ENCODE results near the gene GAS6. TPM values are rescaled to one million over a fixed set of nuclear protein-coding genes. Genes with fewer than 3 reads are reported as not detected.
"Not testable (repeated sequence)": the region's sequence is repeated elsewhere in the genome, so short reads cannot be mapped to it uniquely, and the experiment has no call there.

GAS6 gene
- total RNA-seq, result 1 to 10 TPM; 1.7 to 3.2 TPM

DNA sequence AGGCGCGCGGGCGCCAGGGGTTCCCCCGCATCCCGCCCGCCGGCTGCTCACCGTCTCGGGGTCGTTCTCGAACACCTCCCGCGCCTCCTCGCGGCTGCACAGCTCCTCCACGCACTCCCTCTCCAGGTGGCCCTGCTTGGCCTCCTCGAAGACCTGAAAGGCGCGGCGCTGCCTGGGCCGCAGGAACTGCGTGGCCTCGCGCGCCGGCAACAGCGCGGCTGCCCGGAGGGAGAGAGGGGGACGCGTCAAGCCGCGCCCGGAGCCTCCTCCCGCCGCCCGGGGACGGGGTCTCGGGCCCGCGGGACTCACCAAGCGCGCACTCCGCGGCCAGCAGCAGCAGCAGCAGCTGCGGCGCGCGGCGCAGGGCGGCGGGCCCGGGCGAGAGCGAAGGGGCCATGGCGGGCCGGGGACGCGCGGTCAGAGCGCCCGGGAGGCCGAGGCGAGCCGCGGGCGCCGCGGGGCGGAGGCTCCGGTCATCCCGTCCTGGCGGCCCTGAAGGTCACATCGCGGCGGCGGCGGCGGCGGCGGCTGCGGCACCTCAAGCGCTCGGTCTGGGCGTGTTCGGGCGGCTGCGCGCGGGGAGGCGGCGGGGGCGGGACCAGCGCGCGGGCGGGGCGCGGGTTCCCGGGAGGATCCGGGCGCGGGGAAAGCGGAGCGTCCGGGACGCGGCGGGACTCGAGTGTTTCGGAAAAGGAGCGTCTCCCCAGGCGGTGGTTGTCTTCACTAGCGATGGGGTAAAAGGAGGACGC is at the start of gene GAS6:
TSS of gene GAS6 (minus strand) at position 553 of the 749 bp plus-strand sequence. CDS start at position 397, 156 bp downstream.
- DNase-seq, result peak; percentile 31
- CTCF ChIA-PET, result interaction anchor here (1.2 kb wide), 1 partner anchor 16 kb away, joined by 5 read pairs; no protein-coding TSS in a partner anchor
- Mint-ChIP-seq H3K4me3 (peak within 1 kb of the TSS; percentile 67), H3K27me3 (ENCODE audit: low read depth) (peaks cover 46% of the 10 kb centered on the region), H3K4me1 (ENCODE audit: low read depth) (peaks cover 7% of the 10 kb centered on the region), H3K36me3 (ENCODE audit: low read depth) (no peaks in the 10 kb centered on the region), H3K9me3 (peaks cover 4% of the 10 kb centered on the region), H3K27ac (no peak within 1 kb of the TSS)
- intact Hi-C loops (cut with micrococcal nuclease), result loop anchor here (1.0 kb wide), 1 partner anchor 46 kb away; no protein-coding TSS in a partner anchor

DNA sequence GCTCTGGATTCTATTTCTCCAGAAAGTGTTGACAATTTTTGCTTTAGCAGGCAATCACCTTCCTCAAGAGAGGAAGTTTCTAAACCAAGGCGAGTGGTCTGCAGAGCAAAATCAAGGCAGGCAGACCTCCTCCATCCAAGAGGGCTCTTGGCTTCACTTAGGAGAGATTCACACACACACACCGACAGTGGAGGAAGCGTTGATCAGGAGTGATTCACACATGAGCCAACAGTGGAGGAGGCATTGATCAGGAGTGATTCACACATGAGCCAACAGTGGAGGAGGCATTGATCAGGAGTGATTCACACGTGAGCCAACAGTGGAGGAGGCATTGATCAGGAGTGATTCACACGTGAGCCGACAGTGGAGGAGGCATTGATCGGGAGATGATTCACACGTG is 49.5 kb upstream of the GAS6 start:
- H3K27me3 Mint-ChIP-seq (ENCODE audit: low read depth), result peaks cover 26% of the 10 kb centered on the region
- CTCF ChIA-PET; H3K27ac Mint-ChIP-seq; H3K36me3 Mint-ChIP-seq (ENCODE audit: low read depth); H3K4me3 Mint-ChIP-seq; intact Hi-C loops (cut with micrococcal nuclease); H3K9me3 Mint-ChIP-seq; DNase-seq; H3K4me1 Mint-ChIP-seq (ENCODE audit: low read depth): not testable (repeated sequence)

- H3K27me3 Mint-ChIP-seq (ENCODE audit: low read depth), result peaks cover 32% of the 10 kb centered on the region
- no peak overlapping the region for H3K4me3 Mint-ChIP-seq
These were observed 48.7 kb upstream of the GAS6 start for GRCh38 chr13:113912596-113912995.

DNA sequence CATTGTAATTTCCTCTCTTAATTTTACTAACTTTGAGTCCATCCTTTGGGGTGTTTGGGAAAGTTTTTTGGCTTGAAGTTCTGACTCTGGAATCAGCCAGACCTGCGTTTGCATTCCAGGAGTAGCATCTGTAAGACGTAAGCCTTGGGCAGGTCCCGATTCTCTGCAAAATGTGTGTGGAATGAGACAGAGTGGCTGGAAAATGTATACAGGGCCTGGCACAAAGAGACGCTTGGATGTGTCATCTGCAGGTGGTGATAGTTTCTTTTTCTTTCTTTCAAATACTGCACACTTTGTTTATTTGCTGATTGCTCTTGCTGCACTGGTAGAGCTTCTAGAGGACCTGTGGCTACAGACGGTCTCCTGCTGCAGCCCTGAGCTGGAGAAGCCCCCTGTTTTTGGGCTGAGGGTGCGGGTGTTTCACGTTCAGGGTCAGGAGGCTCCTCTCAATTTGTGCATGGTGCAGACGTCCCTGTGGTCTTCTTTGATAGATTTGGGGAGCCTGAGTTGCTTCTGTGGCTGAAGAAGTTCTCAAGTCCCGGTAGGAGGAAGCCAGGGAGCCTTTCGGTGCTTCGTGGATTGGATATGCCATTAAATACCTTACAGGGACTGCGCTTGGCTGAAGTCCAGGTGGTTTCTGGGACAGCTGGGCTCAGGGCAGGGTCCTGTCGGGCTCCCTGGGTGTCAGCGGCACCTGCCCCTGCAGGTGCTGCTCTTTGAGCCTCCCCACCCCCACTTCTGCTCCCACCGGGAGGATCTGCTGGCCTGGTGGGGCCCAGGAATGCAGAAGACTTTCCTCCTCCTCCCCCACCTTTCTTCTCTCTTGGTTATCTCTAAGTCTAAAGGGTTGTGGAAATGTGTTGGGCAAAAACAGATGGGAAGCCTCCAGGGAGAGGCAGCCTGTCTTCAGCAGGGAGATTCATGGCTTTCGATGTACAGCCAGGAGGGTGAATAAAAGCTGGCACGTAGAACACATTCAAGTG is 44.0 kb upstream of the GAS6 start:
- intact Hi-C loops (cut with micrococcal nuclease), result no loop called here
- DNase-seq, result no peak
- Mint-ChIP-seq H3K4me1 (ENCODE audit: low read depth) (peaks cover 9% of the 10 kb centered on the region), H3K27me3 (ENCODE audit: low read depth) (peaks cover 16% of the 10 kb centered on the region), H3K27ac (no peak overlapping the region), H3K36me3 (ENCODE audit: low read depth) (no peaks in the 10 kb centered on the region), H3K4me3 (no peak overlapping the region), H3K9me3 (peaks cover 4% of the 10 kb centered on the region)
- CTCF ChIA-PET, result no interaction called here

More at GRCh38 chr13:113912596-113912995, 48.7 kb upstream of the GAS6 start:
- CTCF ChIA-PET, result no interaction called here
- Mint-ChIP-seq H3K27ac (no peak overlapping the region), H3K4me1 (ENCODE audit: low read depth) (peaks cover 9% of the 10 kb centered on the region), H3K9me3 (peaks cover 4% of the 10 kb centered on the region), H3K36me3 (ENCODE audit: low read depth) (no peaks in the 10 kb centered on the region)
- DNase-seq, result no peak
- intact Hi-C loops (cut with micrococcal nuclease), result no loop called here

DNA sequence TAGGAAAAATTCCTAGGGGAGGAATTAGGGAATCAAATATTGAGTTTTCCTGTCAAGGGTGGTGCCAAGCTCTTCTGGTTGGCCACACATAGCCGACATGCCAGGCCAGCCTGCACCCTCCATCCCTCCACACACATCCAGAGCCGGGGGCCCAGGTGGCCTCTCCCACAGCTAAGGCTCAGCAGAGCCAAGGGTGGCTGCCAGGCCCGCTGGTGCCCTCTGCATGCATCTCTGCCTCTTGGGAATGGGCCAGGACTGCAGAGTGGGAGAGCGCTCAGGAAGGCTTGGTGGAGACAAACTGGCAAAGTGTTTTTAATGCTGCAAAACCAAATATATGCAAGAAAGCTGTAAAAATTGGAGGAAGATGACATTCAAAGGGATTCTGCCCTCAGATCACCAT is 42.7 kb upstream of the GAS6 start:
- Mint-ChIP-seq H3K27ac (no peak overlapping the region), H3K36me3 (ENCODE audit: low read depth) (no peaks in the 10 kb centered on the region), H3K9me3 (no peaks in the 10 kb centered on the region), H3K27me3 (ENCODE audit: low read depth) (peaks cover 11% of the 10 kb centered on the region), H3K4me1 (ENCODE audit: low read depth) (peaks cover 9% of the 10 kb centered on the region), H3K4me3 (no peak overlapping the region)
- DNase-seq, result no peak
- CTCF ChIA-PET, result no interaction called here
- intact Hi-C loops (cut with micrococcal nuclease), result no loop called here

- CTCF ChIA-PET, result no interaction called here
- DNase-seq, result no peak
- Mint-ChIP-seq H3K27me3 (ENCODE audit: low read depth) (peaks cover 12% of the 10 kb centered on the region), H3K4me1 (ENCODE audit: low read depth) (peaks cover 9% of the 10 kb centered on the region), H3K9me3 (no peaks in the 10 kb centered on the region), H3K36me3 (ENCODE audit: low read depth) (no peaks in the 10 kb centered on the region), H3K4me3 (no peak overlapping the region), H3K27ac (no peak overlapping the region)
- intact Hi-C loops (cut with micrococcal nuclease), result loop anchor here (2.0 kb wide), 1 partner anchor 89 kb away; no protein-coding TSS in a partner anchor
These were observed 42.1 kb upstream of the GAS6 start for GRCh38 chr13:113905942-113906341.

GRCh38 chr13:113905018-113905417 is 41.1 kb upstream of the GAS6 start:
- CTCF ChIA-PET, result no interaction called here
- DNase-seq, result no peak
- Mint-ChIP-seq H3K27me3 (ENCODE audit: low read depth) (peaks cover 15% of the 10 kb centered on the region), H3K9me3 (no peaks in the 10 kb centered on the region), H3K4me3 (no peak overlapping the region), H3K36me3 (ENCODE audit: low read depth) (no peaks in the 10 kb centered on the region), H3K27ac (no peak overlapping the region), H3K4me1 (ENCODE audit: low read depth) (peaks cover 9% of the 10 kb centered on the region)
- intact Hi-C loops (cut with micrococcal nuclease), result loop anchor here (2.0 kb wide), 1 partner anchor 88 kb away; no protein-coding TSS in a partner anchor

GRCh38 chr13:113904411-113904810 is 40.5 kb upstream of the GAS6 start:
- no peak overlapping the region for H3K4me3 Mint-ChIP-seq
- DNase-seq, result peak; percentile 54
- CTCF ChIA-PET, result no interaction called here
- peaks cover 15% of the 10 kb centered on the region for H3K27me3 Mint-ChIP-seq (ENCODE audit: low read depth)
- intact Hi-C loops (cut with micrococcal nuclease), result loop anchor here (2.0 kb wide), 1 partner anchor 88 kb away; no protein-coding TSS in a partner anchor
- H3K9me3 Mint-ChIP-seq, result no peaks in the 10 kb centered on the region
- peaks cover 9% of the 10 kb centered on the region for H3K4me1 Mint-ChIP-seq (ENCODE audit: low read depth)
- no peaks in the 10 kb centered on the region for H3K36me3 Mint-ChIP-seq (ENCODE audit: low read depth)
- no peak overlapping the region for H3K27ac Mint-ChIP-seq

GRCh38 chr13:113903912-113904311 is 40.0 kb upstream of the GAS6 start:
- no peak for DNase-seq
- CTCF ChIA-PET, result interaction anchor here (1.0 kb wide), 1 partner anchor 25 kb away, joined by 3 read pairs; no protein-coding TSS in a partner anchor
- Mint-ChIP-seq H3K36me3 (ENCODE audit: low read depth) (no peaks in the 10 kb centered on the region), H3K4me1 (ENCODE audit: low read depth) (peaks cover 5% of the 10 kb centered on the region), H3K4me3 (no peak overlapping the region), H3K27me3 (ENCODE audit: low read depth) (peaks cover 11% of the 10 kb centered on the region), H3K9me3 (no peaks in the 10 kb centered on the region), H3K27ac (no peak overlapping the region)
- intact Hi-C loops (cut with micrococcal nuclease), result loop anchor here (2.0 kb wide), 1 partner anchor 87 kb away; no protein-coding TSS in a partner anchor

DNA sequence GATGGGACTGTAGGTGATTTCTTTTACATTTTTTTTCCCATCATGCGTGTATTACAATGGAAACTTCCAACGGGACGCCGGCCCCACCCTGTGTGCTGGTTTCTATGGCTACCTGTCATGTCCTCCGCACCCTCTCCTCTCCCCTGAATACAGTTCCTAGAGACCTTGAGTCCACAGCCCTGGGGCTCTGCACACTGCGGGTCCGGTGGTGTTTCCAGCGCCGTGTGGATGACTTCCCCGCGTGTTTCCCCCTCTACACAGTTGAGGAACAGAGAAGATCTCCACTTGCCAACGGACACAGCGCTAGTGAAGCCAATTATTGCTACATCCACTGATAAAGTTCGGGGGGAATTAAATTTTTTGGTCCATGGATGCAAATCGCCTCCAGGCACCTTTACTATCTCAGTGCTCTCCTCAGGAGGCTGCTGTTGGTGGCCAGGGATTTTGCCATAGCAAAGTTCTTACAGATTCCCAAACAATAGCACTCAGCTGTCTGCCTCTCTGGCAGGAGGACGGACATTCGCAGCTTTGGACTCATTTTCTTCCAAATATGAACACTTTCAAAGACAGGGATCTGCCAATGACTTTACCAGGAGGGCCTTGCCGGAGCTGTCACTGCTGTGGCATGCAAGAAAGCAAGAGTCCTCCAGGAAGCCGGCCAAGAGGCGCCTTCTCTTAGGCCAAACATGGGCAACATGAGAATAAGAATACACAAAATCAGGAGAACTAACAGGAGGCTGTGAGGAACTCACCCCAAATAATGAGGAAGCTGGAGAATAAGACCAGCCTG is 39.3 kb upstream of the GAS6 start:
- Mint-ChIP-seq H3K4me1 (ENCODE audit: low read depth) (peaks cover 3% of the 10 kb centered on the region), H3K9me3 (no peaks in the 10 kb centered on the region), H3K36me3 (ENCODE audit: low read depth) (no peaks in the 10 kb centered on the region), H3K4me3 (no peak overlapping the region), H3K27ac (no peak overlapping the region), H3K27me3 (ENCODE audit: low read depth) (peaks cover 9% of the 10 kb centered on the region)
- intact Hi-C loops (cut with micrococcal nuclease), result no loop called here
- no peak for DNase-seq
- CTCF ChIA-PET, result interaction anchor here (1.0 kb wide), 1 partner anchor 24 kb away, joined by 3 read pairs; no protein-coding TSS in a partner anchor

- H3K4me3 Mint-ChIP-seq, result no peak overlapping the region
- CTCF ChIA-PET, result no interaction called here
- no peaks in the 10 kb centered on the region for H3K4me1 Mint-ChIP-seq (ENCODE audit: low read depth)
- no peak overlapping the region for H3K27ac Mint-ChIP-seq
- intact Hi-C loops (cut with micrococcal nuclease), result no loop called here
- H3K36me3 Mint-ChIP-seq (ENCODE audit: low read depth), result no peaks in the 10 kb centered on the region
- H3K27me3 Mint-ChIP-seq (ENCODE audit: low read depth), result peaks cover 4% of the 10 kb centered on the region
- no peak for DNase-seq
- no peaks in the 10 kb centered on the region for H3K9me3 Mint-ChIP-seq
These were observed 38.6 kb upstream of the GAS6 start for GRCh38 chr13:113902481-113902880.

DNA sequence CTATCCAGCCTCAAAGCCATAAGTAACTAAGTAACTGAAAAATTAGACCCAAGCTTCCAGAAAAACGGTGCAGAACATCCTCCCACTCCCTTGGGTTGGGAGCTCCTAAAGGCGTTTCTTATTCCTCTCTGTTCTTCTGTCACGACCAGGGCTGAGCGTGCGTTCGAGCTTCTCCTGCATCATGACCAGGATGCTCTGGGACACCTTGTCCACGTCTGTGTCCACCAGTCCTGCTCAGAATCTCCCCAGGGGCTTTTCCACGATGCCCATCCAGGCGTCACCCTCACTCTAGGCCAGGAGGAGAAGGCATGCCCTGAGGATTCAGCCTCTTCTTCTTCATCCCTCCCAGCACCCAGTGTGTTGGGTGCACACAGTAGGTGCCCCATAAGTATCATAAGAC is 37.8 kb upstream of the GAS6 start:
- Mint-ChIP-seq H3K4me1 (ENCODE audit: low read depth) (no peaks in the 10 kb centered on the region), H3K36me3 (ENCODE audit: low read depth) (no peaks in the 10 kb centered on the region), H3K9me3 (no peaks in the 10 kb centered on the region), H3K4me3 (no peak overlapping the region), H3K27ac (no peak overlapping the region), H3K27me3 (ENCODE audit: low read depth) (peaks cover 4% of the 10 kb centered on the region)
- CTCF ChIA-PET, result no interaction called here
- intact Hi-C loops (cut with micrococcal nuclease), result no loop called here
- no peak for DNase-seq

Data from activated naive CD4-positive, alpha-beta T cell treated with anti-CD3 and anti-CD28 coated beads for 36 hours (primary cell).